Urinary bladder (tissue), 4 donors: ENCODE measurements around the gene LETM1. TPM values are rescaled to one million over a fixed set of nuclear protein-coding genes. Genes with fewer than 3 reads are reported as not detected.

Source experiments
- DNase-seq: peaks from one replicate; pipeline ENCODE4 v3.0.0-alpha.2; 2015; ENCODE audit errors: extremely low spot score
- H3K27ac ChIP-seq: one replicate; pipeline ENCODE4 v1.5.1; 2013; ENCODE audit warnings: low read depth, mild to moderate bottlenecking, moderate library complexity
- H3K36me3 ChIP-seq: one replicate; pipeline ENCODE4 v1.6.1; 2013; ENCODE audit warnings: mild to moderate bottlenecking, moderate library complexity; ENCODE audit not compliant: insufficient read depth
- H3K4me1 ChIP-seq: one replicate; pipeline ENCODE4 v1.6.1; 2013; ENCODE audit warnings: mild to moderate bottlenecking, moderate library complexity; ENCODE audit not compliant: insufficient read depth
- H3K4me3 ChIP-seq: one replicate; pipeline ENCODE4 v1.5.1; 2013; ENCODE audit warnings: low read depth, low read length
- WGBS: extraction: QIAGEN DNeasy Blood & Tissue Kit; methylation state at CpG from one replicate; pipeline ENCODE4 v1.1.7; 2013; 5-methylcytosine and 5-hydroxymethylcytosine counted together
- polyA plus RNA-seq: library from polyadenylated mRNA; stranded (reverse); fragments of 200-250 nt; gene quantifications from one replicate; pipeline ENCODE4 v1.2.3, GENCODE V29; 2013
- total RNA-seq: library from RNA; depleted of rRNA; stranded (reverse); fragments of >200 nt; gene quantifications from one replicate; pipeline ENCODE4 v1.2.3, GENCODE V29; 2014
- donor health status: healthy with polysubstance abuse.
- donor health status: healthy.

The LETM1 gene
- total and polyA plus RNA-seq, 2 donors = 15.6 to 19.0 TPM

- Histone ChIP-seq H3K27ac (no peak overlapping the region), H3K4me3 (no peak overlapping the region), H3K4me1 (no peaks in the 10 kb centered on the region), H3K36me3 (no peaks in the 10 kb centered on the region)
- WGBS = 93% methylated on average over 37 of the region's 37 CpGs
- no peak for DNase-seq
Measured at GRCh38 chr4:1822568-1823544, 33.1 kb downstream of the LETM1 start.

DNA sequence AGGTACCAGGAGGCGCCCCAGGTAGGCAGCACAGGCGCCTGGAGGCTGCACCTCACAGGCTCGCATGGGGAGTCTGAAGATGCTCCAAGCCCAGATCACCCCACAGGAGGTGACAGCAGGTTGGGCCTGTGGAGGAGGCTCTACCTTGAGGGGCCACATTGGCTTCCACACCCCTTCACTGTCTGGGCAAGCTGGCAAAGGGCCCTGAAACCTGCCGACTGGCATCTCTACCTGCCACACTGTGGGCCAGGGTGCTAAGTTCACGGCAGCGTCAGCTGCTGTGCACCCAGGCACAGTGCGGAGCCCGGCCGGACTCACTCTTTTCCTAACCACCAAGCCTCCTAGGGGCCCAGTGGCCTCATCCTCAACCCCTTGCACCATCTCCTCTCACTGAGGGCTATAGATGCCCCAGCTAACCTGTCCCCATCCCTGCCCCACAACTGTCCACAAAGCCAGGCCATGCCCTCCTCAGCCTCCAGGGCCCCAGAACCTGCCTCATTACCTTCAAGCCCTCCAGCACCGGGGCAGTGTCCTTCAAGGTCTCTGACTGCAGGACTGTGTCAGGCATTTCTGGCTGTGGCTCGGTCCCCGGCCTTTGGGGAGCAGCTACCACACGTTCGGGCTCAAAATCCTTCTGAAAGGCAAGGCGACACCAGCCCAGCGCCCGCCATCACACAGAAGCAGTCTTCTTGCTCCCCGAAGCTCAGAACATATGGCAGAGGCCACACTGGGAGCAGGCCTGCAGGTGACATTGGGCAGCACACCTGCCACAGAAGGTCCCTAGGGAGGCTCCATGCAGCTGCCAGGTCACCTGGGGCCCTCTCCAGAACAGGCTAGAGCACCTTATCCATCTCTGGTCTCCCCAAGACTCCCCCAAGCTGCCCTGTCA, 34.0 kb downstream of the LETM1 start:
- Histone ChIP-seq H3K27ac (no peak overlapping the region), H3K36me3 (no peaks in the 10 kb centered on the region), H3K4me1 (no peaks in the 10 kb centered on the region), H3K4me3 (no peak overlapping the region)
- WGBS = 97% methylated on average over 18 of the region's 18 CpGs
- DNase-seq = no peak

DNA sequence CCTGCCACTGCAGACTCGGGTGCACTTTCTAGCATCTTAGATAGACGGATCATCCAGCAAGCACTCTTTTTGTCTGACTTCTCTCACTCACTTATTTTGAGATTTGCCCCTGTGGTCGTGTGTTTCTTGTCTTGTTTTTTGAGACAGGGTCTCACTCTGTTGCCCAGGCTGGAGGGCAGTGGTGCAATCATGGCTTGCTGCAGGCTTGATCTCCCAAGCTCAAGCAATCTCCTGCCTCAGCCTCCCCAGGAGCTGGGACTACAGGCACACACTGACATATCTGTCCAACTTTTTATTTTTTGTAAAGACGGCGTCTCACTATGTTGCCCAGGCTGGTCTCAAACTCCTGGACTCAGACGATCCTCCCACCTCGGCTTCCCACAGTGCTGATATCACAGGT, 36.1 kb downstream of the LETM1 start:
- Histone ChIP-seq H3K4me1 (no peaks in the 10 kb centered on the region), H3K4me3 (no peak overlapping the region), H3K36me3 (peaks cover 2% of the 10 kb centered on the region), H3K27ac (no peak overlapping the region)
- no peak for DNase-seq
- WGBS = 82% methylated on average over 7 of the region's 7 CpGs

- Histone ChIP-seq H3K4me3 (no peak overlapping the region), H3K4me1 (no peaks in the 10 kb centered on the region), H3K36me3 (peaks cover 2% of the 10 kb centered on the region), H3K27ac (no peak overlapping the region)
- 55% methylated on average over 10 of the region's 10 CpGs for WGBS
- DNase-seq = no peak
Measured at GRCh38 chr4:1819284-1819683, 36.7 kb downstream of the LETM1 start.

DNA sequence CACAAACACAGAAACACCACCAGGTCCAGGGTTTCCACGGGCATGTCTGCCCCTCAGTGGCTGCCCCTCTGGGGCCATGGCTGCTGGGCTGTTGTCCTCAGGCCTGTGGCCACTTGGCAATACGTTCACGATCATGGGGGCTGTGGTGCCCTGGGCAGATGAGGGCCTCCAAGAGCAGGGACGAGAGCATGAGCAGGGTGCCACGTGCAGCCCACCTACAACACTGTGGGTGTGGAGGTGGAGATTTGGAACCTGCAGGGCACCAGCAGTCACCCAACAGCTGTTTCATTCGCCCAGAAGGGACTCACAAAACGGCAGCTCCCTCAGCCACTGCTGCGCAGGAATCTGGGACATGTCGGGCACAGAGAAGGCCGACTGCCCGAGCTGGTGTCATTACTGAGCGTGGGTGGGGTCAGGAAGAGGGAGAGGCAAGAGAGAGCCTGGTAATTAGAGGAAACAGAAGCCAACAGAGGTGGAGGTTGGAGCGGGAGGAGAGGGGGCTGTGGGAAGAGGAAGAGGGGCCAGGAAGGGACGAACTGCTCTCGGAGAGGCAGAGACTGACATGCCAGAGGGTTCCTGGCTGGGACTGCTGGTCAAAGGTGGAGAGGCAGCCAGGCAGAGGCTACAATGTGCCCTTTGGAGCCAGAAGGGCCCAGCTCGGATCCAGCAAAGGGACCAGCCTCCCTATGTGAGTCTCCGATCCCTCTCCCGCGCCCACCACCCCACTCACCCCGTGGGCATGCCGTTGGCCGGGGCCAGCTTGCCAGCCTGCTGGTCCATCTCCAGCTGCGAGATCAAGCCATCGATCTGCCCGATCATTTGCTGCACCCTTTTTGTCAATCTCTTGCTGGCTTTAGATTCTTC, 39.7 kb downstream of the LETM1 start:
- H3K36me3 ChIP-seq = peaks cover 2% of the 10 kb centered on the region
- no peak for DNase-seq
- 91% methylated on average over 25 of the region's 25 CpGs for WGBS

GRCh38 chr4:1815096-1815996, 40.6 kb downstream of the LETM1 start:
- no peak overlapping the region for H3K4me3 ChIP-seq
- WGBS = 94% methylated on average over 34 of the region's 34 CpGs
- no peak for DNase-seq
- no peak overlapping the region for H3K27ac ChIP-seq
- H3K4me1 ChIP-seq = no peaks in the 10 kb centered on the region
- peaks cover 2% of the 10 kb centered on the region for H3K36me3 ChIP-seq

More for the DNA sequence above, 39.7 kb downstream of the LETM1 start:
- Histone ChIP-seq H3K4me1 (no peaks in the 10 kb centered on the region), H3K27ac (no peak overlapping the region), H3K4me3 (no peak overlapping the region)

GRCh38 chr4:1814453-1814852, 41.5 kb downstream of the LETM1 start:
- 93% methylated on average over 8 of the region's 8 CpGs for WGBS
- no peak for DNase-seq
- H3K4me3 ChIP-seq = no peak overlapping the region
- no peaks in the 10 kb centered on the region for H3K4me1 ChIP-seq
- no peak overlapping the region for H3K27ac ChIP-seq
- H3K36me3 ChIP-seq = peaks cover 2% of the 10 kb centered on the region

DNA sequence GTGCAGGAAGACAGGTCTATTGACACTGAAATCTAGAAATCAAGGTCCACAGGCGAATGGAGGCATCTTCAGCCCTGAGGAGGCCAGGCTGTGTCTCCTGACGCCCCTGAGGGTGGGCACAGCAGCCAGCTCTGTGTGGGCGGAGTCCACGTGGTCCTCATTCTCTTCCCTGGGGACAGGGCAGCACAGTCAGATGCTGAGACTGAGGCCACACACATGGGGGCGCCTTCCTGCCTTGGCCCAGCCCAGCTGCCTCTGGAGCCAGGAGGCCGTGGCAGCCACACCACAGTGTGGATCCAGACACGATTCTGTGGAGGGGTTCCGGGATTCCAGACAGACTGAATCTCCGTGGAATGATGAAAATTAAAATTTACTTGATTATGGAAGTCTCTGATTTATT, 42.0 kb downstream of the LETM1 start:
- no peak for DNase-seq
- H3K4me3 ChIP-seq = no peak overlapping the region
- peaks cover 2% of the 10 kb centered on the region for H3K36me3 ChIP-seq
- no peaks in the 10 kb centered on the region for H3K4me1 ChIP-seq
- WGBS = 72% methylated on average over 9 of the region's 9 CpGs
- H3K27ac ChIP-seq = no peak overlapping the region

- H3K36me3 ChIP-seq = peaks cover 2% of the 10 kb centered on the region
- 79% methylated on average over 9 of the region's 9 CpGs for WGBS
- H3K4me1 ChIP-seq = no peaks in the 10 kb centered on the region
- no peak for DNase-seq
- no peak overlapping the region for H3K4me3 ChIP-seq
- no peak overlapping the region for H3K27ac ChIP-seq
Measured at GRCh38 chr4:1813231-1813630, 42.7 kb downstream of the LETM1 start.

DNA sequence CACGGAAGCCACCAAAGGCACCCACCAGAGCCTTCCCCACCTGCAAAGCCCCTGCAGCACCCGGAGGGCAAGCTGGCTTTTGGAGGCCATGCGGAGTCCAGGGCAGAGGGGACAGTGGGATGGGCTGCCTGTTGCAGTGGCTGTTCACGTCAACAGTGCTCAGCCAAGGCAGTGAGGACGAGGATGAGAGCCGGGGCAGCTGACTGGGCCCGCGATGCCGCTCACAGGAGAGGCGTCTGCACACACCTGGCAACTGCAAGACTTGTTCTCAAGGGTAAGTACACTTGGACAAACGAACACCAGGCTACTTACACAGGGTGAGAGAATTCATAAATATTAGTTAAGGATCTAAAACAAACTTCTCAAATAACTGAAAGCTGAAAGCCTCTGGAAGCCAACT, 43.2 kb downstream of the LETM1 start:
- 85% methylated on average over 11 of the region's 11 CpGs for whole genome bisulfite sequencing
- no peak overlapping the region for H3K27ac ChIP-seq
- peaks cover 2% of the 10 kb centered on the region for H3K36me3 ChIP-seq
- DNase-seq = no peak
- H3K4me1 ChIP-seq = no peaks in the 10 kb centered on the region
- H3K4me3 ChIP-seq = no peak overlapping the region

DNA sequence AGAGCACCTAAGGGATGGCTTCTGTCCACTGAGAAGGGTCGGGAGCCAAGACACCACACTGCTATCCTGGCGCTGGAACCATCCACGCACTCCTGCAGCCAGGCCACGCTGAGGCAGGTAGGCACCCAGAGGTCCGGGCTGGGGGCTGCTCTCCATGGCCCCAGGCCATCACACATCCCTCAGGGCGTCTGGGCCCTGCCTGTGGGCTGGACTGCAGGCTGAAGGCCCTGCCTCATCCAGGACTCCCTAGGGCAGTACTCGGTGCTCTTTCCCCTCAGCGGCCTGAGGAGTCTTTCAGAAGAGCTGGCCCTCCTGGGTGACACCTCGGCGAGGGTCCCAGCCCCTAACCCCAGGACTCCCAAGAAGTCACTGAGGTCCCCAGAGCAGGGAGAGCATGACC, 45.2 kb downstream of the LETM1 start:
- WGBS = 88% methylated on average over 10 of the region's 10 CpGs
- Histone ChIP-seq H3K36me3 (no peaks in the 10 kb centered on the region), H3K4me1 (no peaks in the 10 kb centered on the region), H3K27ac (no peak overlapping the region), H3K4me3 (no peak overlapping the region)
- no peak for DNase-seq

DNA sequence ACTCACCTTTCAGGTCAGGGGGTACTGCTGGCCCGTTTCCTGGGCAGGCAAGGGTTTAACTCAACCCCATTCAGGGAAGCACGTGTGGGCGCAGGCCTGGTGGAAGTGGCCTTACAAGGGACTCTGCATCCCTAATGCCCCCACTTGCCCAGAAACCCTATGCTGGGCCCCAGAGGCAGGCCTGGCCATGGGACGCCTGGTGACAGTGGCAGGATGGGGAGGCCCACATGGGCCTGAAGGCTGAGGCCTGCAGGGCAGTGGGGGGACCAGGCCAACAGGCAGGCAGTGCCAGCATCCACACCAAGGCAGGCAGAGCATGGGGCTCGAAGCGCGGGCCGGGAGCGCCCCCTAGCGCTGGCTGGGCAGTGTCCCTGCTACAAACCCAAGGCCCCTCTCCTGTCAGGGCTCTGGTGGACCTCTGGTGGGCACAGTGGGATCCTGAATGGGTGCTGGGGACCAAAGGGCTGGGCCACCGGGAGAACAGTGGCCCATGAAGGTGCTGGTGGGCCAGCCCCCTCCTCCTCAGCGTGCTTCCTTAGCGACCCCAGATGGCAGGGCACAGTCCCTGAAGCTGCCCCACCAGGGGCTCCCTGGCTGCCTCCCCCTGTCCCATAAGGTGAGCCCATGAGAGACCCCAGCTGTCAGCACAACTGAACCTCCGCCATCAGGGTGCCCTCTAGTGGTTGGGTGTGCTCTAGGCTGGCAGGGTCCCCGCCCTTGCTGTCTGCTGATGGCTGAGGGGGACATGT, 46.0 kb downstream of the LETM1 start:
- Histone ChIP-seq H3K4me1 (no peaks in the 10 kb centered on the region), H3K36me3 (no peaks in the 10 kb centered on the region), H3K27ac (no peak overlapping the region), H3K4me3 (no peak overlapping the region)
- no peak for DNase-seq
- WGBS = 29% methylated on average over 15 of the region's 15 CpGs
